MCF 10A (cell line): ENCODE measurements around the gene RRP7A. TPM values are rescaled to one million over a fixed set of nuclear protein-coding genes. Genes with fewer than 3 reads are reported as not detected.
"Not testable (repeated sequence)": the region's sequence is repeated elsewhere in the genome, so short reads cannot be mapped to it uniquely, and the experiment has no call there.

ENCODE experiments used
- BruUV-seq: library from RNA; stranded (reverse); fragments of 400-500 nt; replicated peaks from 2 replicates; lab custom pipeline; 2021; lab: Mats Ljungman, UMichigan
- CTCF ChIA-PET: fragments of 300-600 bp; sonication (Branson Sonifier 250); formaldehyde crosslinking; extraction: SDS; loops from one replicate; lab custom pipeline; 2021; ENCODE audit warnings: antibody characterized with exemption, inconsistent platforms; lab: Yijun Ruan, JAX
- POLR2A ChIA-PET: fragments of 300-600, 350-650 bp; sonication (Branson Sonifier 250); formaldehyde crosslinking; extraction: SDS; loops from one replicate; lab custom pipeline; 2020; ENCODE audit warnings: antibody characterized with exemption, inconsistent platforms; lab: Yijun Ruan, JAX
- DNase-seq: peaks from one replicate; pipeline ENCODE4 v3.0.0-alpha.2; 2018; ENCODE audit not compliant: unreplicated experiment
- H3K27ac Mint-ChIP-seq: one replicate; pipeline ENCODE4 v1.8.0; 2022; ENCODE audit warnings: mild to moderate bottlenecking, low read depth, mixed read lengths; ENCODE audit not compliant: unreplicated experiment
- H3K27me3 Mint-ChIP-seq: one replicate; pipeline ENCODE4 v1.8.0; 2022; ENCODE audit warnings: mixed read lengths; ENCODE audit not compliant: insufficient read depth, unreplicated experiment
- H3K36me3 Mint-ChIP-seq: one replicate; pipeline ENCODE4 v1.8.0; 2022; ENCODE audit warnings: mild to moderate bottlenecking, moderate library complexity, mixed read lengths; ENCODE audit not compliant: insufficient read depth, unreplicated experiment
- H3K4me1 Mint-ChIP-seq: one replicate; pipeline ENCODE4 v1.8.0; 2022; ENCODE audit warnings: mixed read lengths; ENCODE audit not compliant: insufficient read depth, unreplicated experiment
- H3K4me3 Mint-ChIP-seq: one replicate; pipeline ENCODE4 v1.8.0; 2022; ENCODE audit warnings: mild to moderate bottlenecking, moderate library complexity, mixed read lengths; ENCODE audit not compliant: unreplicated experiment
- H3K9me3 Mint-ChIP-seq: one replicate; pipeline ENCODE4 v1.8.0; 2022; ENCODE audit warnings: mixed read lengths; ENCODE audit not compliant: unreplicated experiment
- CTCF ChIP-seq: fragments of 200-600 bp; IDR thresholded peaks from one replicate; pipeline ENCODE4 v1.8.0; 2022; ENCODE audit warnings: antibody characterized with exemption, mild to moderate bottlenecking; ENCODE audit not compliant: unreplicated experiment
- intact Hi-C: fragments of 100-400 bp; cut with micrococcal nuclease; formaldehyde crosslinking; loops from 2 replicates; pipeline ENCODE4 v1.14.1; 2022
- total RNA-seq: library from RNA; stranded (reverse); gene quantifications from 2 replicates; pipeline ENCODE4 v1.2.3, GENCODE V29; 2022

Gene RRP7A
- total RNA-seq, 1 experiment from 2014 or later: 59.4 TPM

- Mint-ChIP-seq H3K4me1 (peaks cover 7% of the 10 kb centered on the region), H3K9me3 (no peaks in the 10 kb centered on the region), H3K27me3 (peaks cover 15% of the 10 kb centered on the region), H3K36me3 (no peaks in the 10 kb centered on the region), H3K4me3 (no peak overlapping the region), H3K27ac (no peak overlapping the region)
- ChIA-PET CTCF (interaction anchor here (0.5 kb wide), 1 partner anchor 157 kb away, joined by 4 read pairs; no protein-coding TSS in a partner anchor), POLR2A (interaction anchor here (1.0 kb wide), 1 partner anchor 554 kb away, joined by 3 read pairs; no protein-coding TSS in a partner anchor)
- no peak for TF ChIP-seq CTCF
- BruUV-seq: no TSS peak
- no peak for DNase-seq
- intact Hi-C loops: no loop called here
Observed at GRCh38 chr22:42528591-42529307, 9.2 kb upstream of the RRP7A start.

DNA sequence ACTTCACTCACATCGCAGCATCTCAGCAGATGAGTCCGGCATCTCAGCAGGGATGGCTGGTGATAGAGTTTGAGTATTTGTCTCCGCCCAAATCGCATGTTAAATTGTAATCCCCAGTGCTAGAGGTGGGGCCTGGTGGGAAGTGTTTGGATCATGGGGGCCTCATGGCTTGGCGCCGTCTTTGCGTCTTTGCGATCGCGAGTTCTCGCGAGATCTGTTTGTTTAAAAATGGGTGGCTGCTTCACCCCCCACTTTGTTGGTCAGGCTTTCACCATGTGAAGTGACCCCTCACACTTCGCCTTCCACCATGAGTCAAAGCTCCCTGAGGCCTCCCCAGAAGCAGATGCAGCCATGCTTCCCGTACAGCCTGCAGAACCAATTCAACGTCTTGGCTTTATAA lies 3.0 kb upstream of the RRP7A start:
- POLR2A ChIA-PET: no interaction called here
- no TSS peak for BruUV-seq
- no peak overlapping the region for H3K27ac Mint-ChIP-seq
- CTCF ChIA-PET: no interaction called here
- H3K9me3 Mint-ChIP-seq: no peaks in the 10 kb centered on the region
- H3K36me3 Mint-ChIP-seq: no peaks in the 10 kb centered on the region
- peaks cover 6% of the 10 kb centered on the region for H3K4me1 Mint-ChIP-seq
- TF ChIP-seq CTCF: no peak
- no peaks in the 10 kb centered on the region for H3K27me3 Mint-ChIP-seq
- intact Hi-C loops: no loop called here
- DNase-seq: no peak
- no peak overlapping the region for H3K4me3 Mint-ChIP-seq

GRCh38 chr22:42521228-42521546 lies 1.6 kb upstream of the RRP7A start:
- ChIA-PET POLR2A (no interaction called here), CTCF (no interaction called here)
- BruUV-seq: no TSS peak
- no peaks in the 10 kb centered on the region for H3K27me3 Mint-ChIP-seq
- H3K4me3 Mint-ChIP-seq: no peak overlapping the region
- no peak overlapping the region for H3K27ac Mint-ChIP-seq
- no peak for TF ChIP-seq CTCF
- DNase-seq: no peak
- peaks cover 6% of the 10 kb centered on the region for H3K4me1 Mint-ChIP-seq
- peaks cover 7% of the 10 kb centered on the region for H3K36me3 Mint-ChIP-seq
- no peaks in the 10 kb centered on the region for H3K9me3 Mint-ChIP-seq
- intact Hi-C loops: no loop called here

GRCh38 chr22:42518638-42519524 lies 715 bp downstream of the RRP7A start:
- CTCF ChIA-PET: interaction anchor here (0.6 kb wide), 1 partner anchor 47 kb away, joined by 3 read pairs; no protein-coding TSS in a partner anchor
- intact Hi-C loops, POLR2A ChIA-PET: not testable (repeated sequence)

DNA sequence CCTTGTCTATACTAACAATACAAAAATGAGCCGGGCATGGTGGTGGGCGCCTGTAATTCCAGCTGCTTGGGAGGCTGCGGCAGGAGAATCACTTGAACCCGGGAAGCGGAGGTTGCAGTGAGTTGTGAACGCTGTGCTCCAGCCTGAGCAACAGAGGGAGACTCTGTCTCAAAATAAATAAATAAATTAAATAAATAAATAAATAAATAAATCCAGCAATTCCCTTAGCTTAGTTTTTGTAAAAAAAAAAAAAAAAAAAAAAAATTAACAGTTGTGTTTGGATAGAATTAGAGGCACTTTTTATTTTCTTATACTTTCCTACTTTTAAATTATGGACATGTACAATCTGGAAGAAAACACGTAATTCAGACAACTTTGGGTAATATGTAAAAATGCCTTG lies 2.5 kb downstream of the RRP7A start:
- H3K27ac Mint-ChIP-seq, H3K4me1 Mint-ChIP-seq, H3K4me3 Mint-ChIP-seq, CTCF ChIA-PET, BruUV-seq, POLR2A ChIA-PET, H3K27me3 Mint-ChIP-seq, DNase-seq, H3K9me3 Mint-ChIP-seq, intact Hi-C loops: not testable (repeated sequence)
- peaks cover 19% of the 10 kb centered on the region for H3K36me3 Mint-ChIP-seq

More at GRCh38 chr22:42518638-42519524, 715 bp downstream of the RRP7A start:
- DNase-seq, H3K9me3 Mint-ChIP-seq, H3K4me1 Mint-ChIP-seq, H3K27me3 Mint-ChIP-seq: not testable (repeated sequence)
- Mint-ChIP-seq H3K4me3 (peak overlapping the region; percentile 97), H3K27ac (peak overlapping the region; percentile 95), H3K36me3 (peaks cover 19% of the 10 kb centered on the region)
- TSS peak; percentile 52 for BruUV-seq
